ENCODE measurements around the gene DUSP14. TPM values are rescaled to one million over a fixed set of nuclear protein-coding genes. Genes with fewer than 3 reads are reported as not detected.

Gene DUSP14
- total and polyA plus RNA-seq, 2 of the 13 experiments (the other 11 are each of a cell fraction or from before 2014, with no cell fraction given): 33.5 to 39.8 TPM

- Histone ChIP-seq H3K4me1 (ENCODE audit: insufficient read depth, low read length) (no peaks in the 10 kb centered on the region), H4K20me1 (ENCODE audit: insufficient read depth, low read length) (no peaks in the 10 kb centered on the region), H3K4me3 (replicated peaks in 1 of 3; ENCODE audit: insufficient read depth in 1 of 3, low read depth in 2 of 3, low read length in 3 of 3) (no peak overlapping the region), H3K4me2 (ENCODE audit: low read depth, low read length) (no peak overlapping the region), H3K9me3 (ENCODE audit: low read length) (no peaks in the 10 kb centered on the region), H2AFZ (ENCODE audit: low read length) (no peak overlapping the region), H3K79me2 (ENCODE audit: insufficient read depth, low read length) (no peaks in the 10 kb centered on the region), H3K27ac (ENCODE audit: extremely low read length, insufficient read depth, low read length) (no peak overlapping the region), H3K27me3 (ENCODE audit: control insufficient read depth in 1 of 2, insufficient read depth in 2 of 2, low read length in 2 of 2) (no peaks in the 10 kb centered on the region), H3K9ac (ENCODE audit: insufficient read depth, low read depth, low read length) (no peak overlapping the region), H3K36me3 (replicated peaks in 1 of 2; ENCODE audit: control insufficient read depth in 1 of 2, insufficient read depth in 2 of 2, low read length in 2 of 2) (peaks cover 11 to 60% of the 10 kb centered on the region in 2 experiments)
- FAIRE-seq (no peak), DNase-seq (ENCODE audit: low spot score) (no peak), ATAC-seq (no peak)
- ChIA-PET POLR2A (no interaction called here), CTCF (ENCODE audit: low intra/inter-chr PET ratio, low total read pairs) (no interaction called here)
- intact Hi-C loops (cut with micrococcal nuclease; ENCODE audit: unreplicated experiment) (no loop called here), in situ Hi-C loops (cut with HindIII; ENCODE audit: extremely low pct_ligation_motif_present, low pct_unique_long_range_greater_than_20kb) (no loop called here)
- TF ChIP-seq ZKSCAN8 (CRISPR knock-in tag; IDR thresholded peaks at IDR 0.05; ENCODE audit: borderline replicate concordance) (no peak), ZNF484 (CRISPR knock-in tag; IDR thresholded peaks at IDR 0.05; ENCODE audit: borderline replicate concordance, low read depth) (no peak), MZF1 (CRISPR knock-in tag; IDR thresholded peaks at IDR 0.05; ENCODE audit: borderline replicate concordance) (no peak), BHLHE40 (IDR thresholded peaks at IDR 0.05; ENCODE audit: low read length) (no peak), ONECUT2 (CRISPR knock-in tag; IDR thresholded peaks at IDR 0.05) (no peak), MIXL1 (CRISPR knock-in tag; IDR thresholded peaks at IDR 0.05) (no peak), ZMYM4 (CRISPR knock-in tag; IDR thresholded peaks at IDR 0.05) (no peak), HOXD1 (CRISPR knock-in tag; IDR thresholded peaks at IDR 0.05) (no peak), ZNF747 (CRISPR knock-in tag; IDR thresholded peaks at IDR 0.05; ENCODE audit: borderline replicate concordance) (no peak)
- TF ChIP-seq, protein P1, sequence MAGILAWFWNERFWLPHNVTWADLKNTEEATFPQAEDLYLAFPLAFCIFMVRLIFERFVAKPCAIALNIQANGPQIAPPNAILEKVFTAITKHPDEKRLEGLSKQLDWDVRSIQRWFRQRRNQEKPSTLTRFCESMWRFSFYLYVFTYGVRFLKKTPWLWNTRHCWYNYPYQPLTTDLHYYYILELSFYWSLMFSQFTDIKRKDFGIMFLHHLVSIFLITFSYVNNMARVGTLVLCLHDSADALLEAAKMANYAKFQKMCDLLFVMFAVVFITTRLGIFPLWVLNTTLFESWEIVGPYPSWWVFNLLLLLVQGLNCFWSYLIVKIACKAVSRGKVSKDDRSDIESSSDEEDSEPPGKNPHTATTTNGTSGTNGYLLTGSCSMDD (CRISPR knock-in tag; IDR thresholded peaks at IDR 0.05): no peak
- no TSS peak for BruUV-seq (replicated peaks)
- 93% methylated on average over 4 of the region's 4 CpGs for WGBS (ENCODE audit: low lambda C conversion rate)
These were observed 43.7 kb upstream of the DUSP14 start for GRCh38 chr17:37446027-37446426.

- WGBS (ENCODE audit: low lambda C conversion rate): 100% methylated on average over 1 of the region's 1 CpG
- TF ChIP-seq ZFAT (CRISPR knock-in tag; conservative IDR thresholded peaks at IDR 0.05) (no peak), ZBTB3 (CRISPR knock-in tag; IDR thresholded peaks at IDR 0.05; ENCODE audit: borderline replicate concordance, low read depth) (no peak), ZNF451 (CRISPR knock-in tag; IDR thresholded peaks at IDR 0.05) (no peak), RAD51 (IDR thresholded peaks at IDR 0.05; ENCODE audit: borderline replicate concordance) (no peak), DMAP1 (CRISPR knock-in tag; IDR thresholded peaks at IDR 0.05) (no peak)
- TF ChIP-seq, protein P2, sequence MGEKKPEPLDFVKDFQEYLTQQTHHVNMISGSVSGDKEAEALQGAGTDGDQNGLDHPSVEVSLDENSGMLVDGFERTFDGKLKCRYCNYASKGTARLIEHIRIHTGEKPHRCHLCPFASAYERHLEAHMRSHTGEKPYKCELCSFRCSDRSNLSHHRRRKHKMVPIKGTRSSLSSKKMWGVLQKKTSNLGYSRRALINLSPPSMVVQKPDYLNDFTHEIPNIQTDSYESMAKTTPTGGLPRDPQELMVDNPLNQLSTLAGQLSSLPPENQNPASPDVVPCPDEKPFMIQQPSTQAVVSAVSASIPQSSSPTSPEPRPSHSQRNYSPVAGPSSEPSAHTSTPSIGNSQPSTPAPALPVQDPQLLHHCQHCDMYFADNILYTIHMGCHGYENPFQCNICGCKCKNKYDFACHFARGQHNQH (CRISPR knock-in tag; IDR thresholded peaks at IDR 0.05): no peak
- Histone ChIP-seq H3K9ac (ENCODE audit: insufficient read depth, low read depth, low read length) (no peak overlapping the region), H3K4me1 (ENCODE audit: insufficient read depth, low read length) (no peaks in the 10 kb centered on the region), H2AFZ (ENCODE audit: low read length) (no peak overlapping the region), H4K20me1 (ENCODE audit: insufficient read depth, low read length) (no peaks in the 10 kb centered on the region), H3K27me3 (ENCODE audit: control insufficient read depth in 1 of 2, insufficient read depth in 2 of 2, low read length in 2 of 2) (no peaks in the 10 kb centered on the region), H3K36me3 (replicated peaks in 1 of 2; ENCODE audit: control insufficient read depth in 1 of 2, insufficient read depth in 2 of 2, low read length in 2 of 2) (peaks cover 7 to 45% of the 10 kb centered on the region in 2 experiments; a peak in 4 of 5 replicates), H3K27ac (ENCODE audit: extremely low read length, insufficient read depth, low read length) (no peak overlapping the region), H3K79me2 (ENCODE audit: insufficient read depth, low read length) (no peaks in the 10 kb centered on the region), H3K9me3 (ENCODE audit: low read length) (no peaks in the 10 kb centered on the region), H3K4me3 (replicated peaks in 1 of 3; ENCODE audit: insufficient read depth in 1 of 3, low read depth in 2 of 3, low read length in 3 of 3) (no peak overlapping the region), H3K4me2 (ENCODE audit: low read depth, low read length) (no peak overlapping the region)
- intact Hi-C loops (cut with micrococcal nuclease; ENCODE audit: unreplicated experiment) (no loop called here), in situ Hi-C loops (cut with HindIII; ENCODE audit: extremely low pct_ligation_motif_present, low pct_unique_long_range_greater_than_20kb) (no loop called here)
- DNase-seq (ENCODE audit: low spot score) (no peak), ATAC-seq (no peak), FAIRE-seq (no peak)
- no TSS peak for BruUV-seq (replicated peaks)
- POLR2A ChIA-PET: no interaction called here
- CTCF ChIA-PET (ENCODE audit: low intra/inter-chr PET ratio, low total read pairs): no interaction called here
These were observed 42.0 kb upstream of the DUSP14 start for GRCh38 chr17:37447641-37448040.

All from HepG2 (cell line).